T-helper 1 cell (primary cell): ENCODE measurements around the gene SMCHD1.
"Not testable (repeated sequence)": the region's sequence is repeated elsewhere in the genome, so short reads cannot be mapped to it uniquely, and the experiment has no call there.

Experiments
- DNase-seq, 5 donors: peaks; one replicate each; pipeline ENCODE4 v3.0.0-alpha.2; 2012 to 2020

SMCHD1 gene

DNA sequence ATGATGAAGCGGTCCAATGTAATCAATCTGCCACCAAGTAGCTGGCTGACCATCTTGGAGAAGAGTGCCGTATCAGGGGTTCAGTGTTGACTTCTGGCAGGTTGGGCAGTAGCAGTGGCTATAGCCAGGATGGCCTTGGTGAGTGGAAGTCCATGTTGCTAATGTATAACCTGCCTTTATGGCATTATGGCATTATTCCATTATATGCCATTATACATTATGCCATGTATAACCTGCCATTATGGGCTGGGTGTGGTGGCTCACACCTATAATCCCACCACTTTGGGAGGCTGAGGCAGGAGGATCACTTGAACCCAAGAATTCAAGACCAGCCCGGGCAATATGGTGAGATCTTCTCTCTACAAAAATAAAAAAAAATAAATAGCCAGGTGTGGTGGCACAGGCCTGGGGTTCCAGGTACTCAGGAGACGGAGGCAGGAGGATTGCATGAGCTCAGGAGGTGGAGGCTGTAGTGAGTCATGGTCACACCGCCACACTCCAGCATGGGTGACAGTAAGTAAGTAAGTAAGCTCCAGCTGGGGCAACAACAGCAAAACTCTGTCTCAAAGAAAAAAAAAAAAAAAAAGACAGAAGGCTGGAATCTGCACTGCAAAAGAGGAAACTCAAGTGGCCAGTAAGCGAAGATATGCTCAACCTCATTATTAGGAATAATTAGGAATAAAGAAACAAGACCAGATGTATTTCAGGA, 166.8 kb downstream of the SMCHD1 start:
- no peak for DNase-seq

DNA sequence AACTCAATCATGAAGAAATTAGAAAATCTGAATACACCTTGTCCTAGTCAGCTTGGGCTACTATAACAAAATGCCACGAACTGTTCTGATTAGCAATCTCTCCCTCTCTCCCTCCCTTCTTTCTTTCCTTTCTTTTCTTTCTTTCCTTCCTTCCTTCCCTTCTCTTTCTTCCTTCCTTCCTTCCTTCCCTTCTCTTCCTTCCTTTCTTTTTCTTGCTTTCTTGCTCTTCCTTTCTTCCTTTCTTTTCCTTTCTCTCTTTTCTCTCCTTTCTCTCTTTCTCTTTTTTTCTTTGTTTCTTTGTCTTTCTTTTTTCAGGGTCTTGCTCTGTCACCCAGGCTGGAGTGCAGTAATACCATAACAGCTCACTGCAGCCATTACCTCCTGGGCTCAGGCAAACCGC, 167.7 kb downstream of the SMCHD1 start:
- no peak for DNase-seq

GRCh38 chr18:2823966-2824365, 168.4 kb downstream of the SMCHD1 start:
- DNase-seq = no peak

DNA sequence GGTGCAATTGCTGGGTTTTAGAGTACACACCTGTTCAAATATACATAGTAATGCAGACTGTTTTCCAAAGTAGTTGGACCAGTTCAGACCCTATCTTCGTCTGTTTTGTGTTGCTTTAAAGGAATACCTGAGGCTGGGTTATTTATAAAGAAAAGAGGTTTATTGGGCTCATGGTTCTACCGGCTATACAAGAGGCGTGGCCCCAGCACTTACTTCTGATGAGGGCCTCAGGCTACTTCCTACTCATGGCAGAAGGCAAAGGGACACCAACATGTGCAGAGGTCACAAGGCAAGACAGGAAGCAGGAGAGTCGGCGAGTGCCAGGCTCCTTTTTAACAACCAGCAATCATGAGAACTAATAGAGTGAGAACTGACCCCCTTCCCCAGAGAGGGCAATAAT, 169.3 kb downstream of the SMCHD1 start:
- no peak for DNase-seq

GRCh38 chr18:2825613-2826175, 170.2 kb downstream of the SMCHD1 start:
- no peak for DNase-seq

DNA sequence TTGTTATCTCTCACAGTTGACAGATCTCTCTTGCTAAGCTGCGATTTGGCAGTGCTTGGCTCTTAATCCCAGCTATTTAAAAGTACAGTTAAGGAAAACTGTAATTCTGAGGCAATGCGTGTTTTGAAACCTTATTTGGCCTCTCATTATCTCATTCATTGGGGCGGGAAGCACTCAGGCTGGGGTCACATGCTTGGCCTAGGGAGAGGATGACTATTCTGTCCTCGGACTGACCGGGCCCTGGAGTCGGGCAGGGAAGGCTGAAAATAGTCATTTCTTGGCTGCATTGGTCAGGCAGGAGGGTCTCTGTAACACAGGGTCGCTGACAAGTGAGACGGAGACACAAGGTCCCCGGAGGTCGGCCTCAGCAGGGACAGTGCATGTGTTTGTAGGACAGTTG, 171.1 kb downstream of the SMCHD1 start:
- DNase-seq = no peak

DNA sequence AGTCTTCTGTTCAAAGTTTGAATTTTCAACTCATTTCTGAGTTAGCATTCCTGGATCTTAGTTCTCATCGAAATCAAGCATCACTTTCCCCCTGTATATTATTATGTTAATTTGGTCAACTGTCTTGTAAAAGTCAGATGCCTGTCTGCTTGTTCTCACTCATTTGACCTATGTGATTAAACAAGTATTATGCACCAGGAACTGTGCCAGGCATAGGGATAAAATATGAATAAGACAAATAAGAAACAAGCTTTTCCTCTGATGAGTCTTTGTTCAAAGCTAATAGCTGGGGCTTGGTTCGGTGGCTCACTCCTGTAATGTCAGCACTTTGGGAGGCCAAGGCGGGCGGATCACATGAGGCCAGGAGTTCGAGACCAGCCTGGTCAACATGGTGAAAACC, 171.5 kb downstream of the SMCHD1 start:
- no peak for DNase-seq

DNA sequence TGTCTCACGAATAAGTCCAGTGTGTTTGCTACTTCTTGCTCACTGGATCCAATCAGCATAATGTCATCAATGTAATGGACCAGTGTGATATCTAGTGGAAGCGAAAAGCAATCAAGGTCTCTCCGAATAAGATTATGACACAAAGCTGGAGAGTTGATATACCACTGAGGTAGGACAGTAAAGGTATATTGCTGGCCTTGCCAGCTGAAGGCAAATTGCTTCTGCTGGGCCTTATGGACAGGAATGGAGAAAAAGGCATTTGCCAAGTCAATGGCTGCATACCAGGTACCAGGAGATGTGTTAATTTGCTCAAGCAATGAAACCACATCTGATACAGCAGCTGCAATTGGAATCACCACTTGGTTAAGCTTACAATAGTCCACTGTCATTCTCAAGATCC, 180.6 kb downstream of the SMCHD1 start:
- DNase-seq = not testable (repeated sequence)

DNA sequence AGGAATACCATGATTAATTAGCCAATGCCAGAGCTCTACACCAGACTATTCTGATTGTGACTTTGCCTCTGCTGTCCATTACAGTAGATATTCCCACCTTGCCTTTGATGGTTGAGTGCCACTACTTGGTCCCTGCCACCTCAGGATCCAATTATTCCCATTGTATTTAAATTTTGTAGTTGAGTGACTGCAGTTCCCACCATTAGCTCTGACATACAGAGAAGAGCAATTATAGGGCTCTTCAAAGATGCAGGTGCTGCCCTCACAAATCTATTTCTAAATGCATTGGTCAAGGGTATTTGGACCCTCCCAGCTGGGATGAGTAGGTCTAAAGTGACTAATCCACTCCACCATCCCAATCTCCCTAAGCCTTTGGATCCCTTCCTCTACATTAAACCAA, 181.8 kb downstream of the SMCHD1 start:
- DNase-seq = not testable (repeated sequence)

GRCh38 chr18:2839202-2839601, 183.7 kb downstream of the SMCHD1 start:
- DNase-seq = no peak

GRCh38 chr18:2840521-2840920, 185.0 kb downstream of the SMCHD1 start:
- DNase-seq = no peak

DNA sequence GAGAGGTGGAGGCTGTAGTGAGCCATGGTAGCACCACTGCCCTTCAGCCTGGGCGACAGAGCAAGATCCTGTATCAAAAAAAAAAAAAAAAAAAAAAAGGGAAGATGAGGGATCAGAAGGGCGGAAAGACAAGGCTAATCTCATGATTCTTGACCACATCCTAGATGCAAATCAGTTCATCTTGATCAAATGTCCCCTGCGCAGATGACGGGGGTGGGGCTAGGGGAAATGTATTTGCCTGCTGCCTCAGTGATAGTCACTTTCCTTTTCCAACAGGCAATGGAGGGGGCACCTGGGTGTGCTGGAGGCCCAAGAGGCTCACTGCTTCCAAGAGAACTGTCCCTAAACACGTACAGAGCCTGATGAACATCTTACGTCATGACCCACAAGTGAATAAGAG, 187.6 kb downstream of the SMCHD1 start:
- DNase-seq = no peak

DNA sequence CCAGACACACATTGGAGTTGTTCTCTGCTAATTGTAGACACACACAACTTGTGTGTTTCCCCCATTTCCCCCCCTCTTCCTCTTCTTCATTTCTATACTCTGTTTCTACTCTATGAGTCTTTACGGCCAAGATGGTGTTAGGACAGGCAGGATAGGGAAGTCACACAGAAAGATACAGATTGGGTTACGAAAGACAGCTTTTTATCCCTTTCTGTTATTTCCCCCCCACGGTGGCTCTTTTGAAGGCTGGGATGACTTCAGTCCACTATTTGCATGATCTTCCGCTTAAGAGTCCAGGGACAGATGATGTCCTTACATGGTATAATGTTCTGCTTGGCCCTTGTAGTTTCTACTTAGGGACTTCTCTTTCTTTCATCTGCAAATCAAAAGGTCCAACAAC, 189.6 kb downstream of the SMCHD1 start:
- DNase-seq = no peak

DNA sequence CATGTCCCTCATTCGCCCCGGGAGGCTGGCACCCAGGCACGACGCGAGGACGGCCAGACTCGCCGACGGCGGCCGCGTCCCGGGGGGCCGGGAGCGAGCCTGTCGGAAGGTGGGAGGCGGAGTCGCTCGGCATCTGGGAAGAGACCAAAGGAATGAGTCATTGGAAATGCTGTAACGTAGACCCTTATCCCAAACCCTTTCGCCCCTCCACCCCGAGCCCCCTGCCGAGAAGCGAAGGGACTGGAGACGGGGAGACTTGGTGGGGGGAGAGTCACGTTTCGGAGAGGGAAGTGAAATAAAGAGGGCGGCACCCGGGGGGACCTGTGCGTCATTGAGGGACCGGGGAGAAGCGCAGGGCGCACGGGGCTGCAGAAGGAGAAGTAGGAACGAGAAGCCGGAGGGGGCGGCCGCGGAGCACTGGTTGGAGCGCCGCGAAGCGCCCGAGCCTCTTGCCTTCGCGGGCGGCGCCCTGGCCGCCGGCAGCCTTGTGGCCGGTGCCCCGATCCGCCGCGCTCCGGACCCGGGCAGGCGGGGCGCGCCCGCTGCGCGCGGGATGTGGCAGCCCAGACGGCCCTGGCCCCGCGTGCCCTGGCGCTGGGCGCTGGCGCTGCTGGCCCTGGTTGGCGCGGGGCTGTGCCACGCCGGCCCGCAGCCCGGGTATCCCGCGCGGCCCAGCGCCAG, 191.2 kb downstream of the SMCHD1 start, which contains the start of gene EMILIN2:
Gene EMILIN2 (plus strand): TSS at position 371 of the 681 bp plus-strand sequence. CDS start 183 bp downstream, at position 554.
- DNase-seq = peak in 3 of 5 donors; percentile 18 to 25 (median 19)

DNA sequence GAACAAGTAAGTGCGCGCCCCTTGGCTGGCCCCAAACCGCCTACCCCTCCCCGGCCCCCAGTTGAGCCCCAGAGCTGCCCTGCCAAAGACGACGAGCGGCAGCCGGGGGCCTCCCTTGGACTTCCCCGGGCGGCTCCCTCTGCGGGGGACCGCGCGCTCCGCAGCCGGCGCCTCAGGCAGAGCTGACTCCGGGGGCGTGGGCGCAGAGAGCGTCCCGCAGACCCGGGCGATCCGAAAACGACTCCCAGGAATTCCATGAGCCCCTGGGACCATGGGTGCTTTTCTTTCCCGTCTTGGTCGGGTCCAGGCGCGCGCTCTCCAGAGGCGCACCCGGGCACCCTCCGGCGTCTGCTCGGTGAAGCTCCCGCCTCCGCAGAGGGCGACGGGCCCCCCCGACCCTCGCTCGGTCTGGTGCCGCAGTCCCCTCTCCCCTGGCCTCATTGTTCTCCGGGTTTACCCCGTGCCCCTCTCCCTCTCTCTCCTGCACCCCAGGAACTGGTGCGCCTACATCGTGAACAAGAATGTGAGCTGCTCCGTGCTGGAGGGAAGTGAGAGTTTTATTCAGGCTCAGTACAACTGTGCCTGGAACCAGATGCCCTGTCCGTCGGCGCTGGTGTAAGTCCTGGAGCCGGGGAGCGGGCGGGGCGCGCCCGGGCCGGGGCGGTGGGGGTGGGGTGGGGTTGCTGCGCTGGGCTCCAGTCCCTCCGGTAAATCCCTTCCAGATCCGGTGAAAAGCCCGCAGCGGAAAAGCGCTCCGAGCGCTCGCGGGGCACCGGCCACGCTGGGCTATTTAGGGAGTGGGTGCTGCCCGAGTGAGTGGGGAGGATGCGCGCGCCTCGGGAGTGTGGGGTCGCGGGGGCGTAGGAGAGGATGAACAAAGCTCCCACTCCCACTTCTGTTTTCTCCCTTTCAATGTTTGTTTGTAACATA, 192.1 kb downstream of the SMCHD1 start:
- DNase-seq = peak in 1 of 5 donors; percentile 18

GRCh38 chr18:2848247-2849246, 193.0 kb downstream of the SMCHD1 start:
- no peak for DNase-seq

GRCh38 chr18:2850816-2851215, 195.3 kb downstream of the SMCHD1 start:
- DNase-seq = no peak

GRCh38 chr18:2851771-2852170, 196.2 kb downstream of the SMCHD1 start:
- DNase-seq = no peak

DNA sequence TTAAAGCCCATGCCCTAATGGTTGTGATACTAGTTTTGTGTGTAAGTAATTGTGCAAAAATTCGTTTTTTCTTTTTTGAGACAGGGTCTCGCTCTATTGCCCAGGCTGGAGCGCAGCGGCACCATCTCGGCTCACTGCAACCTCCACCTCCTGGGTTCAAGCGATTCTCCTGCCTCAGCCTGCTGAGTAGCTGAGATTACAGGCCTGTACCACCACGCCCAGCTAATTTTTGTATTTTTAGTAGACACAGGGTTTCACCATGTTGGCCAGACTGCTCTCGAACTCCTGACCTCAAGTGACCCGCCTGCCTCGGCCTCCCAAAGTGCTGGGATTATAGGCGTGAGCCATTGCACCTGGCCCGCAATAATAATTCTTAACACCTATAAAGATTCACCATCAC, 196.9 kb downstream of the SMCHD1 start:
- not testable (repeated sequence) for DNase-seq

DNA sequence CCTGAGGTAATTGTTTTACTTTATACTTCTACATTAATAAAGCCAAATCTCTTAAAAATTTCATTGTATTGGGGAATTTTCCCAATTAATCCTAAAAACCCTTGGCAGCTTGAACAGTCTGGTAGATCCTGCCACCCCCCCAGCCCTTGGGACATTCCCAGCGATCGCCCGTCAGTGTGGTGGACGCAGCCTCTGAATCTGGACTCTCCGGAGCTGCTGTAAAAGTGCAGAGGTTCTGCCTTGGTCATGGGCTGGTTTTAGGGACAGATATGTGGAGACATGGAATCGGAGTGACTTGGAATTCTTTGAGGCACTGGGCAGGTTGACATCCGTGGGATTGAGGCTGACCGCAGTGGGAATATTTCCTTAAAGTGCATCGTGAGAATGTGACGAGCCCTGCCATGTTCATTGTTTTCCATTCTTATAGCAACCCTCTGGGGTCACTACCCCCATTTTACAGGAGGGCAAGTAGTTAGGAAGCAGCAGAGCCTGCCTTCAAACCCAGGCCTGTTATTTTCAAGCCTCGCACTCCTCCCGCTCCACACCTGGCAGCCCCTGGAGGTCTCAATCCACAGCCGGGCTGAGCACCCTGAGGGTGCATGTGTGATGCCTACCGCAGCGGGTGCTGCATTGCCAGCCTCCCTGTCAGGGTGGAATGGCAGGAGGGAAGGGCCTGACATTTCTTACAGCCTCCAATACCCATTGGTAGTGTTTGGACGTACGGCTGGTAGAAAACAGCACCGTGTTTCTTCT, 197.8 kb downstream of the SMCHD1 start:
- no peak for DNase-seq
